Measurements from ENCODE around the gene IPCEF1. TPM values are rescaled to one million over a fixed set of nuclear protein-coding genes. Genes with fewer than 3 reads are reported as not detected.

IPCEF1 gene
- total RNA-seq, 1 experiment from 2014 or later: 0.48 TPM

DNA sequence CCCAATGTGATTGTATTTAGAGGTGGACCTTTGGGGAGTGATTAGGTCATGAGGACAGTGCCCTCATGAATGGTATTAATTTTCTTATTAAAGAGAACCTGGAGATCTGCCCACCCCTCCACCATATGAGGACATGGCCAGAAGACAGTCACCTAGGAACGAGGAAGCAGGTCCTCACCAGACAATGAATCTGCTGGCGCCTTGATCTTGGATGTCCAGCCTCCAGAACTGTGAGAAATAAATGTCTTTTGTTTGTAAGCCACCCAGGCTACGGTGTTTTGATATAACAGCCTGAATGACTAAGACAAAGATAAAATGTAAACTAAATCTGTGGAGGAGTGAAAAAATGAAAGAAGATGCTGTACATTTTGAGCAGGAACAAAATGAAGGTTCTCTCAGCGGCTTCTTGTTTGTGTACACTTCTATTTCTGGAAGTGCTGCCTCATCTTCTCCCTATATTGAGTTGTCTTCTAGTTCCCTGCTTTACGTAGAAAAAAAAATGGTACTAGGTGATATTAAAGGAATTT lies 1.5 kb upstream of the IPCEF1 start:
- no peak overlapping the region for H2BK20ac ChIP-seq (ENCODE audit: low read depth, low read length, poor library complexity, severe bottlenecking)
- H3K23ac ChIP-seq (ENCODE audit: insufficient read length, low read depth, low read length): no peak overlapping the region
- no peaks in the 10 kb centered on the region for H3K4me1 ChIP-seq (ENCODE audit: insufficient read depth, low read length)
- no peak overlapping the region for H3K14ac ChIP-seq (ENCODE audit: insufficient read depth, low read length)
- Mint-ChIP-seq H3K4me1 (no peaks in the 10 kb centered on the region), H3K36me3 (ENCODE audit: insufficient read depth in 1 of 3, low read depth in 3 of 3) (no peaks in the 10 kb centered on the region; a peak in 1 of 7 replicates), H3K27me3 (ENCODE audit: low read depth) (no peaks in the 10 kb centered on the region), H3K27ac (no peak overlapping the region), H3K9me3 (no peaks in the 10 kb centered on the region; a peak in 1 of 5 replicates), H3K4me3 (no peak overlapping the region)
- H4K20me1 ChIP-seq (ENCODE audit: control insufficient read depth, insufficient read depth, insufficient read length): no peaks in the 10 kb centered on the region
- no peak overlapping the region for H3T11ph ChIP-seq (ENCODE audit: low read length)
- no peaks in the 10 kb centered on the region for H3K79me1 ChIP-seq (ENCODE audit: insufficient read depth, low read depth, low read length, poor library complexity, severe bottlenecking)
- H2BK120ac ChIP-seq (ENCODE audit: low read depth, low read length, poor library complexity, severe bottlenecking): no peak overlapping the region
- no peak overlapping the region for H3K4me2 ChIP-seq (ENCODE audit: insufficient read depth, insufficient read length, low read length)
- H2BK15ac ChIP-seq (ENCODE audit: low read depth, low read length): no peak overlapping the region
- no peaks in the 10 kb centered on the region for H3K79me2 ChIP-seq (ENCODE audit: insufficient read depth, low read length)
- H4K91ac ChIP-seq (ENCODE audit: insufficient read length, low read depth, low read length): no peak overlapping the region
- H3K56ac ChIP-seq (ENCODE audit: insufficient read length, low read depth, low read length): no peak overlapping the region
- H4K8ac ChIP-seq (replicated peaks; ENCODE audit: insufficient read length, low read depth, low read length): no peak overlapping the region
- H3K27me3 ChIP-seq (ENCODE audit: insufficient read depth, low read length): no peaks in the 10 kb centered on the region
- H2AFZ ChIP-seq (ENCODE audit: low read length): no peak overlapping the region
- H3K9ac ChIP-seq (ENCODE audit: extremely low read depth, insufficient read length, low read length): no peak overlapping the region
- H3K23me2 ChIP-seq (ENCODE audit: insufficient read length, low read depth, low read length, poor library complexity, severe bottlenecking): no peaks in the 10 kb centered on the region
- H2BK12ac ChIP-seq (ENCODE audit: insufficient read length, low read depth, low read length): no peak overlapping the region
- H2AK5ac ChIP-seq (ENCODE audit: insufficient read length, low read length): no peak overlapping the region
- H3K27ac ChIP-seq (ENCODE audit: insufficient read length, low read depth, low read length): no peak overlapping the region
- no peak overlapping the region for H4K5ac ChIP-seq (ENCODE audit: insufficient read length, low read depth, low read length)
- no peaks in the 10 kb centered on the region for H3K9me3 ChIP-seq (ENCODE audit: control insufficient read depth, low read depth, low read length)
- H3K18ac ChIP-seq (ENCODE audit: insufficient read length, low read depth, low read length): no peak overlapping the region
- WGBS (ENCODE audit: extremely low coverage, insufficient read length, low lambda C conversion rate): no CpG with 5 or more reads among the region's 5 CpGs
- DNase-seq: no peak
- TF ChIP-seq CTCF (conservative IDR thresholded peaks at IDR 0.05): no peak
- no peak overlapping the region for H2BK5ac ChIP-seq (ENCODE audit: insufficient read length, low read length)
- H3K4ac ChIP-seq (ENCODE audit: low read depth, low read length): no peak overlapping the region

All from H9 (cell line).